AG10803 (cell line): ENCODE data around the gene SCRN1.

Experiments
- DNase-seq: peaks from one replicate; pipeline ENCODE4 v3.0.0; 2010; ENCODE audit warnings: low read depth
- H3K4me3 ChIP-seq: 2 replicates; pipeline ENCODE4 v1.5.1; 2011; ENCODE audit warnings: mild to moderate bottlenecking, low read length, control low read depth
- CTCF ChIP-seq: conservative IDR thresholded peaks from 2 replicates; pipeline ENCODE4 v1.5.1; 2011; ENCODE audit warnings: mild to moderate bottlenecking, low read length, control low read depth, inconsistent platforms

The SCRN1 gene

GRCh38 chr7:29890251-29890650, 99.3 kb downstream of the SCRN1 start:
- DNase-seq = no peak
- TF ChIP-seq CTCF = no peak
- H3K4me3 ChIP-seq = no peak overlapping the region

- DNase-seq = no peak
- no peak overlapping the region for H3K4me3 ChIP-seq
- no peak for TF ChIP-seq CTCF
Measured at GRCh38 chr7:29889288-29889687, 100.3 kb downstream of the SCRN1 start.

GRCh38 chr7:29888006-29888405, 101.6 kb downstream of the SCRN1 start:
- H3K4me3 ChIP-seq = no peak overlapping the region
- DNase-seq = no peak
- no peak for TF ChIP-seq CTCF

GRCh38 chr7:29886827-29887226, 102.8 kb downstream of the SCRN1 start:
- no peak for TF ChIP-seq CTCF
- H3K4me3 ChIP-seq = no peak overlapping the region
- no peak for DNase-seq

DNA sequence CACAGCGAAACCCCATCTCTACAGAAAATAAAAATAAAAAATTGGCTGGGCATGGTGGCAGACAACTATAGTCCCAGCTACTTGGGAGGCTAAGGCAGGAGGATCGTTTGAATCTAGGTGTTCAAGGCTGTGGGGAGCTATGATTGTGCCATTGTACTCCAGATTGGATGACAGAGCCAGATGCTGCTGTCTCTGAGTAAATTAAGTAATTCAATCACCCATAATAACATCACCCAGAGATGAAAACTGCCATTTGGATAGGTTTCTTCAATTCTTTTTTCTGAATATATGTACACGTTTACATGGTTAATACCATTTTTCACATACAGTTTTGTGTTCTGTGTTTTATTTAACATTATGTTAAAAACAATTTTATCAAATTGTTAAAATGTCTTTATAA, 104.0 kb downstream of the SCRN1 start:
- no peak for DNase-seq

DNA sequence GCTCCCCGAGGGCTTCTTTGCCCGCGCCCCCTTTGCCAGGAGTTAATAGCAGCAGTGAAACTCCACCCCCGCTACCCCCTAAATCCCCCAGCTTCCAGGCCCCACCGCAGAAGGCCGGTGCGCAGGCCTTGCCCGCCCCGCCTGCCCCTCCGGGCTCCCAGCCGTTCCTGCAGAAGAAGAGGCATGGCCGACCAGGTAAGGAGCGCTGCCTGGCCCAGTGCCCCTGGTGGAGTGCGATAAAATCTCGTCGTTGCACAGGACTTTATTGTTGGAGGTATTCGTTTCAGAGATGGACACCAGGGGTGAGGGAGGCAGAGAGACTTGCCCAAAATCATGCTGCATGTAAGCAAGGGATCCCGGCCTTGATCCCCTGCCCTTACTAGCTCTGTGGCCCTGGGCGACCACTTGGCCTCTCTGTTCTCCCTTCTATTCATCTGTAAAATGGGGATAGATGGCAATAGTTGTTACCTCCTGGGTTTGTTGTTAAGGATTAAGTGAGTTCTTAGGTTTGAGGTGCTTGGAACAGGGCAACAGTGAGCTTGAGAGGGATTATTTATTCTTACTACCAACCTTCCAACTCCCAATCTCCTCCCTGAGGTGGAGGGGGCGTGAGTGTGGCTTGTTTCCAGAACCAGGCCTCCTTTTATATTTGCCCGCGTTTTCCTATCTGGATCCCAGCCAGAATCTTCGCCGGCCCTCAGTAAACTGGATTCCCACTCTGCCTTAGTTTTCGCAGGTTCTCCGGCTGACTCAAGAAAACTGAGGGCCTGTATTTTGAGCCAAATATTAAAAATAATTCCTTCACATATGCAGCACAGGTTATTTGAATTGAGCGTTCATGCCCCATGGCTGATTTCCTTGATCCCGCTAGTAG, 105.0 kb downstream of the SCRN1 start:
- H3K4me3 ChIP-seq = no peak overlapping the region
- no peak for DNase-seq

More for the DNA sequence above, 104.0 kb downstream of the SCRN1 start:
- no peak overlapping the region for H3K4me3 ChIP-seq
- TF ChIP-seq CTCF = no peak

More for the DNA sequence above, 105.0 kb downstream of the SCRN1 start:
- no peak for TF ChIP-seq CTCF
